NCI-H1092 (cell line): ENCODE results near the gene PCDHGA5.
"Not testable (repeated sequence)": the region's sequence is repeated elsewhere in the genome, so short reads cannot be mapped to it uniquely, and the experiment has no call there.

Source experiments
- DNase-seq: peaks from one replicate; lab custom pipeline; 2025; lab: John Stamatoyannopoulos, UW

The PCDHGA5 gene

DNA sequence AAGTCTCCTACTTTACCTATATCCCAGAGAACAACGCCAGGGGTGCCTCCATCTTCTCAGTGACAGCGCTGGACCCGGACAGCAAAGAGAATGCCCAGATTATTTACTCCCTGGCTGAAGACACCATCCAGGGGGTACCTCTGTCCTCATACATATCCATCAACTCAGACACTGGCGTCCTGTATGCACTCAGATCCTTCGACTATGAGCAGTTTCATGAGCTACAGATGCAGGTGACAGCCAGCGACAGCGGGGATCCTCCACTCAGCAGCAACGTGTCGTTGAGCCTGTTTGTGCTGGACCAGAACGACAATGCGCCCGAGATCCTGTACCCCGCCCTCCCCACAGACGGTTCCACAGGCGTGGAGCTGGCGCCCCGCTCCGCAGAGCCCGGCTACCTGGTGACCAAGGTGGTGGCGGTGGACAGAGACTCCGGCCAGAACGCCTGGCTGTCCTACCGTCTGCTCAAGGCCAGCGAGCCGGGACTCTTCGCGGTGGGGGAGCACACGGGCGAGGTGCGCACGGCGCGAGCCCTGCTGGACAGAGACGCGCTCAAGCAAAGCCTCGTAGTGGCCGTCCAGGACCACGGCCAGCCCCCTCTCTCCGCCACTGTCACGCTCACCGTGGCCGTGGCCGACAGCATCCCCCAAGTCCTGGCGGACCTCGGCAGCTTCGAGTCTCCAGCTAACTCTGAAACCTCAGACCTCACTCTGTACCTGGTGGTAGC, 50.7 kb downstream of the PCDHGA5 start:
- not testable (repeated sequence) for DNase-seq

DNA sequence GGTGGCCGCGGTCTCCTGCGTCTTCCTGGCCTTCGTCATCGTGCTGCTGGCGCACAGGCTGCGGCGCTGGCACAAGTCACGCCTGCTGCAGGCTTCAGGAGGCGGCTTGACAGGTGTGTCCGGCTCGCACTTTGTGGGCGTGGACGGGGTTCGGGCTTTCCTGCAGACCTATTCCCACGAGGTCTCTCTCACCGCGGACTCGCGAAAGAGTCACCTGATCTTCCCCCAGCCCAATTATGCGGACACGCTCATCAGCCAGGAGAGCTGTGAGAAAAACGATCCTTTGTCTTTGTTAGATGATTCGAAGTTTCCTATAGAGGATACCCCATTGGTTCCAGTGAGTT, 51.3 kb downstream of the PCDHGA5 start:
- DNase-seq: not testable (repeated sequence)
